Lower lobe of right lung (tissue), 2 donors: Measurements from ENCODE around the gene KCNQ1. TPM values are rescaled to one million over a fixed set of nuclear protein-coding genes. Genes with fewer than 3 reads are reported as not detected.
A peak's percentile ranks its signal among the peaks of the same experiment; 100 is the strongest.

Experiments
- ATAC-seq, 2 donors: fragments of 200-7000 bp; cut with Tn5 transposase; one replicate each; pipeline ENCODE4 v1.9.1; 2020 to 2022; ENCODE audit warnings: mild to moderate bottlenecking in 2 of 2, moderate library complexity in 2 of 2
- DNase-seq: peaks from one replicate; pipeline ENCODE4 v3.0.0-alpha.2; 2020
- H3K27ac ChIP-seq: fragments of 200-600 bp; one replicate; pipeline ENCODE4 v1.8.0; 2022
- H3K27me3 ChIP-seq: fragments of 200-600 bp; one replicate; pipeline ENCODE4 v1.8.0; 2022; ENCODE audit warnings: low read depth
- H3K36me3 ChIP-seq: fragments of 200-600 bp; one replicate; pipeline ENCODE4 v1.8.0; 2022; ENCODE audit warnings: mild to moderate bottlenecking
- H3K4me1 ChIP-seq: fragments of 200-600 bp; one replicate; pipeline ENCODE4 v1.8.0; 2022
- H3K4me3 ChIP-seq: fragments of 200-600 bp; one replicate; pipeline ENCODE4 v1.8.0; 2022; ENCODE audit warnings: mild to moderate bottlenecking
- H3K9me3 ChIP-seq: fragments of 200-600 bp; one replicate; pipeline ENCODE4 v1.8.0; 2022
- CTCF ChIP-seq: fragments of 200-600 bp; IDR thresholded peaks from one replicate; pipeline ENCODE4 v1.8.0; 2022; ENCODE audit warnings: antibody characterized with exemption, mild to moderate bottlenecking
- intact Hi-C: fragments of 100-400 bp; cut with DNase I; formaldehyde crosslinking; loops from one replicate; pipeline ENCODE4 v1.11.0; 2022
- total RNA-seq: library from RNA; stranded (reverse); fragmentation: NEBNext Ultra II Directional; extraction: Animal tissue kit (Norgen Biotek cat#: 25700); gene quantifications from one replicate; pipeline ENCODE4 v1.2.1, GENCODE V29; 2021
- donor health status: DM: no; HTN: yes; CAD: no; lungs with severe emphysema.

Gene KCNQ1
- total RNA-seq, 1 donor from 2014 or later = 51.0 TPM

- no peak for ATAC-seq
- Histone ChIP-seq H3K36me3 (no peaks in the 10 kb centered on the region), H3K27me3 (no peaks in the 10 kb centered on the region), H3K4me1 (peaks cover 16% of the 10 kb centered on the region), H3K4me3 (no peak overlapping the region), H3K27ac (no peak overlapping the region), H3K9me3 (no peaks in the 10 kb centered on the region)
- intact Hi-C loops = no loop called here
- no peak for TF ChIP-seq CTCF
- DNase-seq = no peak
Measured at GRCh38 chr11:2508793-2509192, 64.0 kb downstream of the KCNQ1 start.

- intact Hi-C loops = no loop called here
- H3K9me3 ChIP-seq = no peaks in the 10 kb centered on the region
- H3K27ac ChIP-seq = no peak overlapping the region
- no peaks in the 10 kb centered on the region for H3K27me3 ChIP-seq
- H3K36me3 ChIP-seq = no peaks in the 10 kb centered on the region
- peaks cover 16% of the 10 kb centered on the region for H3K4me1 ChIP-seq
- DNase-seq = peak; percentile 39
- TF ChIP-seq CTCF = no peak
- ATAC-seq = no peak
- no peak overlapping the region for H3K4me3 ChIP-seq
Measured at GRCh38 chr11:2509481-2510001, 64.7 kb downstream of the KCNQ1 start.

- H3K36me3 ChIP-seq = no peaks in the 10 kb centered on the region
- no peak overlapping the region for H3K4me3 ChIP-seq
- H3K4me1 ChIP-seq = peaks cover 16% of the 10 kb centered on the region
- H3K9me3 ChIP-seq = no peaks in the 10 kb centered on the region
- TF ChIP-seq CTCF = no peak
- intact Hi-C loops = no loop called here
- ATAC-seq = no peak
- no peaks in the 10 kb centered on the region for H3K27me3 ChIP-seq
- peak; percentile 35 for DNase-seq
- H3K27ac ChIP-seq = peak overlapping the region; percentile 54
Measured at GRCh38 chr11:2510626-2511402, 66.0 kb downstream of the KCNQ1 start.

GRCh38 chr11:2511421-2512369 is 66.9 kb downstream of the KCNQ1 start:
- H3K27me3 ChIP-seq = no peaks in the 10 kb centered on the region
- no peak overlapping the region for H3K4me3 ChIP-seq
- peaks cover 16% of the 10 kb centered on the region for H3K4me1 ChIP-seq
- intact Hi-C loops = no loop called here
- no peaks in the 10 kb centered on the region for H3K9me3 ChIP-seq
- H3K36me3 ChIP-seq = no peaks in the 10 kb centered on the region
- ATAC-seq (peak; percentile 33 to 40), DNase-seq (peak; percentile 47)
- H3K27ac ChIP-seq = peak overlapping the region; percentile 54
- no peak for TF ChIP-seq CTCF

GRCh38 chr11:2512431-2513407 is 67.9 kb downstream of the KCNQ1 start:
- DNase-seq (peak; percentile 41), ATAC-seq (no peak)
- H3K4me1 ChIP-seq = peaks cover 16% of the 10 kb centered on the region
- H3K4me3 ChIP-seq = no peak overlapping the region
- H3K27me3 ChIP-seq = no peaks in the 10 kb centered on the region
- no peaks in the 10 kb centered on the region for H3K9me3 ChIP-seq
- no peak overlapping the region for H3K27ac ChIP-seq
- TF ChIP-seq CTCF = no peak
- H3K36me3 ChIP-seq = no peaks in the 10 kb centered on the region
- intact Hi-C loops = no loop called here
